GM12892 (cell line): Measurements from ENCODE around the gene WNT7B.
A peak's percentile ranks its signal among the peaks of the same experiment; 100 is the strongest.
"Not testable (repeated sequence)": the region's sequence is repeated elsewhere in the genome, so short reads cannot be mapped to it uniquely, and the experiment has no call there.

ENCODE experiments used
- DNase-seq: peaks from one replicate; pipeline ENCODE4 v3.0.0; 2011; ENCODE audit not compliant: insufficient read length
- FAIRE-seq: peaks from 2 replicates; lab custom pipeline; 2011; peaks lifted over from hg19 to GRCh38; lab: Jason Lieb, UNC
- POLR2A ChIP-seq: IDR thresholded peaks from 2 replicates; pipeline ENCODE4 v1.6.1; 2011; ENCODE audit warnings: low read depth, low read length, control low read depth
- POLR2AphosphoS5 ChIP-seq: IDR thresholded peaks from 2 replicates; pipeline ENCODE4 v1.6.1; 2011; ENCODE audit warnings: low read depth, low read length, control low read depth
- TAF1 ChIP-seq: IDR thresholded peaks from 2 replicates; pipeline ENCODE4 v1.6.1; 2011; ENCODE audit warnings: low read depth, mild to moderate bottlenecking, control low read depth, low read length, borderline replicate concordance

WNT7B gene

GRCh38 chr22:46007003-46007847 is 30.3 kb upstream of the WNT7B start:
- TF ChIP-seq POLR2A (no peak), TAF1 (no peak), POLR2AphosphoS5 (no peak)
- FAIRE-seq (no peak), DNase-seq (no peak)

GRCh38 chr22:46006379-46007002 is 29.5 kb upstream of the WNT7B start:
- peak; percentile 99 for DNase-seq
- TF ChIP-seq POLR2A (no peak), TAF1 (no peak), POLR2AphosphoS5 (no peak)
- FAIRE-seq: peak; percentile 87

- DNase-seq, FAIRE-seq: not testable (repeated sequence)
These were observed 28.2 kb upstream of the WNT7B start for GRCh38 chr22:46005116-46005705.

- DNase-seq: no peak
- no peak for TF ChIP-seq POLR2A
- TF ChIP-seq TAF1: no peak
- TF ChIP-seq POLR2AphosphoS5: no peak
- FAIRE-seq: no peak
These were observed 27.3 kb upstream of the WNT7B start for GRCh38 chr22:46004105-46004866.

GRCh38 chr22:46003271-46004091 is 26.5 kb upstream of the WNT7B start:
- TF ChIP-seq POLR2AphosphoS5 (no peak), POLR2A (no peak), TAF1 (no peak)
- FAIRE-seq: no peak

GRCh38 chr22:46002757-46003270 is 25.9 kb upstream of the WNT7B start:
- TF ChIP-seq POLR2AphosphoS5 (no peak), POLR2A (no peak), TAF1 (no peak)
- DNase-seq (no peak), FAIRE-seq (no peak)

More at GRCh38 chr22:46003271-46004091, 26.5 kb upstream of the WNT7B start:
- DNase-seq: no peak

- no peak for FAIRE-seq
- TF ChIP-seq POLR2AphosphoS5 (no peak), POLR2A (no peak), TAF1 (no peak)
These were observed 24.6 kb upstream of the WNT7B start for GRCh38 chr22:46001426-46002106.

GRCh38 chr22:46001046-46001425 is 24.1 kb upstream of the WNT7B start:
- FAIRE-seq (no peak), DNase-seq (no peak)
- TF ChIP-seq TAF1 (no peak), POLR2AphosphoS5 (no peak), POLR2A (no peak)

More at GRCh38 chr22:46001426-46002106, 24.6 kb upstream of the WNT7B start:
- DNase-seq: no peak

GRCh38 chr22:46000081-46001027 is 23.4 kb upstream of the WNT7B start:
- TF ChIP-seq POLR2A (no peak), POLR2AphosphoS5 (no peak), TAF1 (no peak)
- FAIRE-seq (no peak), DNase-seq (no peak)

- FAIRE-seq: no peak
- TF ChIP-seq POLR2A: no peak
- no peak for TF ChIP-seq POLR2AphosphoS5
- no peak for TF ChIP-seq TAF1
- no peak for DNase-seq
These were observed 22.5 kb upstream of the WNT7B start for GRCh38 chr22:45999379-45999971.
